Measurements from ENCODE around the gene BAHD1.

Gene BAHD1

DNA sequence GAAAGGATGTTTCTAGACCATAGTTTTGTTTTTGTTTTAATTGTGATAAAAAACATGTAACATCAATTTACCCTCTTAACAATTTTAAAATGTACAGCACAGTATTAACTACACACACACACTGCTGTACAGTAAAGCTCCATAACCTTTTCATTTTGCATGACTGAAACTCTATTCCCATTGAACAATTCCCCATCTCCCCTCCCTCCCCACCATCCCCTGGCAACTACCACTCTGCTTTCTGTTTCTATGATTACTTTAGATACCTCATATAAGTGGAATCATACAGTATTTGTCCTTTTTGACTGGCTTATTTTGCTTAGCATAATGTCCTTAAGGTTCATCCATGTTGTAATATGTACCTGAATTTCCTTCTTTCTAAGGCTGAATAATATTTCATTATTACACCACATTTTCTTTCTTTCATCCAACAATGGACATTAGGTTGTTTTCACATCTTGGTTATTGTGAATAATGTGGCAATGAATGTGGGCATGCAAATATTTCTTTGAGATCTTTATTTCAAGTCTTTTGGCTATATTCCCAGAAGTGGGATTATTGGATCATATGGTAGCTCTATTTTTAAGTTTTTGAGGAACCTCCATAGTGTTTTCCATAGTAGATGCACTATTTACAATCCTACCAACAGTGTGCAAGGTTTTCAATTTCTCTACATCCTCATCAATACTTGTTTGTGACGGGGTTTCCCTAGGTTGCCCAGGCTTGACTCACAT lies 40.8 kb downstream of the BAHD1 start:
- TF ChIP-seq JUND (IDR thresholded peaks at IDR 0.05; ENCODE audit: low read depth), result no peak
- DNase-seq (ENCODE audit: low read depth in 1 of 2, low spot score in 1 of 2), result no peak
- in situ Hi-C loops (cut with HindIII; ENCODE audit: low pct_unique_long_range_greater_than_20kb, low sequenced_read_pairs), result no loop called here

DNA sequence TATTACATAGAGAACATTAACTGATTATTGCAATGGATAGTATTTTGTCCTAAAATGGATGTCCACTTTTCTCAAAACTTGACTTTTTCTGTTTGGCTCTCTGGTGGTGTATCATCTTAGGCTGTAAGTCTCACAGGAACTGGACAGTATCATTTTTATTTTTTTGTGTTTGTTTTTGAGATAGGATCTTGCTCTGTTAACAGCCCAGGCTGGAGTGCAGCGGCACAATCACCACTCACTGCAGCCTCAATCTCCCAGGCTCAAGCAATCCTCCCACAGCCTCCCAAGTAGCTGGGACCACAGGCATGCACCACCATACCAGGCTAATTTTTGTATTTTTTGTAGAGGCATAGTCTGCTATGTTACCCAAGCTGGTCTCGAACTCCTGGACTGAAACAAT lies 43.2 kb downstream of the BAHD1 start:
- DNase-seq (ENCODE audit: low read depth in 1 of 2, low spot score in 1 of 2), result no peak
- no peak for TF ChIP-seq JUND (IDR thresholded peaks at IDR 0.05; ENCODE audit: low read depth)
- in situ Hi-C loops (cut with HindIII; ENCODE audit: low pct_unique_long_range_greater_than_20kb, low sequenced_read_pairs), result no loop called here

DNA sequence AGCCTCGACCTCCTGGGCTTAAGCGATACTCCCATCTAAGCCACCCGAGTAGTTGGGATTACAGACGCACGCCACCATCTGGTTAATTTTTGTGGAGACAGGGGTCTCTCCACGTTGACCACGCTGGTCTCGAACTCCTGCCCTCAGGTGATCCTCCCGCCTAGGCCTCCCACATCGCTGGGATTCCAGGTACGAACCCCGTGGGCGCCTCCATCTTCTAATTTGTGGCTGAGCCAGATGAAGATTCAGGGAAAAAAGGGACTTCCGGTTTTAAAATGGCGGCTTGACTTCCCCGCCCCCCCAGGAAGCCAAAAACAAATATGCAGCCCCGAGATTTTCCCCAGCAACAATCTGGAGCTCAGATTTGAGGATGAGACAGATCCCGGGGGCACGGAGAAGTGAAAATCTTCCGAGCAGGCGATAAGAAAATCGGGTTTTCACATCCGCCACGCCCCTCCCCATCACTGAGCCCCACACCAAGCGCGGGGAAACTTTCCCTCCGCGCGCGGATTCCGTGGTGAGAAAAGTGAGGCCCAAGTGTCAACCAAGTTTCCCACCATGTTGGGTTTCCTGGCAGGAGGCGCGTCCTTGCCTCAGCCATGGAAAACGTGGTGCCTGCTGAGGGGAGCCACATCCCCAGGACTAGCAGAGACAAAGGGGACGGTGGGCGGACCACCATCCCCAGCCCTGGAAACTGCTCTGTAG lies 45.5 kb downstream of the BAHD1 start:
- TF ChIP-seq JUND (IDR thresholded peaks at IDR 0.05; ENCODE audit: low read depth), result no peak
- DNase-seq (ENCODE audit: low read depth in 1 of 2, low spot score in 1 of 2), result no peak
- in situ Hi-C loops (cut with HindIII; ENCODE audit: low pct_unique_long_range_greater_than_20kb, low sequenced_read_pairs), result no loop called here

DNA sequence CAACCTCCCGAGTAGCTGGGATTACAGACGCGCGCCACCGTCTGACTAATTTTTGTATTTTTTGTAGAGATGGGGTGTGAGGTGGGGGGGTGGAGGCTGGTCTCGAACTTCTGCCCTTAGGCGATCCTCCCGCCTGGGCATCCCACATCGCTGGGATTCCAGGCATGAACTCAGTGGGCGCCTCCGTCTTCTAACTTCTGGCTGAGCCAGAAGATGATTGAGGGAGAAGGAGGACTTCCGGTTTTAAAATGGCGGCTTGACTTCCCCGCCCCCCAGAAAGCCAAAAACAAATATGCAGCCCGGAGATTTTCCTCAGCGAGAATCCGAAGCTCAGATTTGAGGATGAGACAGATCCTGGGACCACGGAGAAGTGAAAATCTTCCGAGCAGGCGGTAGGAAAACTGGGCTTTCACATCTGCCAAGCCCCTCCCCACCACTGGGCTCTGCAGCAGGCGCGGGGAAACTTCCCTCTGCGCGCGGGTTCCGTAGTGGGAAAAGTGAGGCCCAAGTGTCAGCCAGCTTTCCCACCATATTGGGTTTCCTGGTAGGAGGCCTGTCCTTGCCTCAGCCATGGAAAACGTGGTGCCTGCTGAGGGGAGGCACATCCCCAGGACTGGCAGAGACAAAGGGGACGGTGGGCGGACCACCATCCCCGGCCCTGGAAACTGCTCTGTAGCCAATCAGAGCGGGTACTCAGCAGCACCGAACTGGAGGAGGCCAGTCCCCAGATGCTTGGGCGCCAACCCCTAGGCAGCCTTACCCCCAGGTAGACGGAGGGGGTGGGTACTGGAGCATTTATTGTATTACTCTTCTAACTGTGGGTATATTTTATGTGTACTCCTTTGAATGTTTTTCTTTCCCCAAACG lies 47.3 kb downstream of the BAHD1 start:
- in situ Hi-C loops (cut with HindIII; ENCODE audit: low pct_unique_long_range_greater_than_20kb, low sequenced_read_pairs), result no loop called here
- no peak for DNase-seq (ENCODE audit: low read depth in 1 of 2, low spot score in 1 of 2)

DNA sequence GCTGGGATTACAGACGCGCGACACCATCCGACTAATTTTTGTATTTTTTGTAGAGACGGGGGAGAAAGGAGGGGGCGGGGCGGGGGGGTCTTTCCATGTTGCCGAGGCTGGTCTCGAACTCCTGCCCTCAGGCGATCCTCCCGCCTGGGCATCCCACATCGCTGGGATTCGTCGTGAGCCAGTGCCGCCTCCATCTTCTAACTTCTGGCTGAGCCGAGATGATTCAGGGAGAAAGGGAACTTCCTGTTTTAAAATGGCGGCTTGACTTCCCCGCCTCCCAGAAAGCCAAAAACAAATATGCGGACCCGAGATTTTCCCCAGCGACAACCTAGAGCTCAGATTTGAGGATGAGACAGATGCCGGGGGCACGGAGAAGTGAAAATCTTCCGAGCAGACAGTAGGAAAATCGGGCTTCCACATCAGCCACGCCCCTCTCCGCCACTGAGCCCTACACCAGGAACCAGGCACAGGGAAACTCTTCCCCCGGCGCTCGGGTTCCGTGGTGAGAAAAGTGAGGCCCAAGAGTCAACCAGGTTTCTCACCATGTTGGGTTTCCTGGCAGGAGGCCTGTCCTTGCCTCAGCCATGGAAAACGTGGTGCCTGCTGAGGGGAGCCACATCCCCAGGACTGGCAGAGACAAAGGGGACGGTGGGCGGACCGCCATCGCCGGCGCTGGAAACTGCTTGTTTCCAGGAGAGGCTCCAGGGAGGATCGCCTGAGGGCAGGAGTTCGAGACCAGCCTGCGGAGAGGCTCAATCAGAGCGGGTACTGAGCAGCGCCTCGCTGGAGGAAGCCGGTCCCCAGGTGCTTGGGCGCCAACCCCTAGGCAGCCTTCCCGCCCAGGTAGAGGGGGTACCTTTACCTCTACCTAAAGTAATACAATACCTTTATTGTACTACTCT lies 48.8 kb downstream of the BAHD1 start:
- in situ Hi-C loops (cut with HindIII; ENCODE audit: low pct_unique_long_range_greater_than_20kb, low sequenced_read_pairs), result no loop called here
- TF ChIP-seq JUND (IDR thresholded peaks at IDR 0.05; ENCODE audit: low read depth), result no peak
- DNase-seq (ENCODE audit: low read depth in 1 of 2, low spot score in 1 of 2), result no peak

More for the DNA sequence above, 47.3 kb downstream of the BAHD1 start:
- no peak for TF ChIP-seq JUND (IDR thresholded peaks at IDR 0.05; ENCODE audit: low read depth)

DNA sequence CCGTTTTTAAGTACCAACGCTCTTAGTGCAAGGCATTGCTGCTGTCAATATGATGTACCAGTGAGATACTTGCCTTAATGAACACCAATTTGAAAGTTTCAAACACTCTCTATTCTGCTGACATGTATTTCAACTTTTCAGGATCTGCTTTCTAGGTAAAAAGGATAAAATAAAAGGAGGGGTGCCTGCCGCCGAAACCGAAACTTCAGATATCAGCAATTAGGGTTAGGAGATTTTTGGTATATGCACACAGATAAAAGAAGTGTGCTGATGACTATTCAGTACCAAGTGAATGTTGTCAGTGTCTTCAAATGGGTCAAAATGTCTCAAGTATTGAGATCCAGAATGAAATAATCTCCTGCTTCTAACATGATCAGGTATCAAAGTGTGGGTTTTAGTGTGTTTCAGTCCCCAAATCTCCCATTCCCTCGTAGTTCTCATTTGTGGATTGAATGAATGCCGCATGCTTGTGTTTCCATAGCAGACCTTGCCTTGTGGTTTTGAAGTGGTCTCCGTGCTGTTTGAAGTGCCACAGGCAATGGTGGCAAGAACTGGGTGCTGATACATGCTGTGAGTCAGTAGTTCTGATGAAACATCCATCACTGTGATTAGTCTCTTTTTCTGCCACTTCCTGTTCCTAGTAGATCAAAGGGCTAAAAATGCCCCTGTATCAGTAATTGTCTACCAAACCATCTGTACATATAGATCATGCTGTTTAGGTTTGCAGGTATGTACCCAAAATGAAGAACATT lies 52.5 kb downstream of the BAHD1 start:
- in situ Hi-C loops (cut with HindIII; ENCODE audit: low pct_unique_long_range_greater_than_20kb, low sequenced_read_pairs), result no loop called here
- TF ChIP-seq JUND (IDR thresholded peaks at IDR 0.05; ENCODE audit: low read depth), result no peak
- DNase-seq (ENCODE audit: low read depth in 1 of 2, low spot score in 1 of 2), result no peak

DNA sequence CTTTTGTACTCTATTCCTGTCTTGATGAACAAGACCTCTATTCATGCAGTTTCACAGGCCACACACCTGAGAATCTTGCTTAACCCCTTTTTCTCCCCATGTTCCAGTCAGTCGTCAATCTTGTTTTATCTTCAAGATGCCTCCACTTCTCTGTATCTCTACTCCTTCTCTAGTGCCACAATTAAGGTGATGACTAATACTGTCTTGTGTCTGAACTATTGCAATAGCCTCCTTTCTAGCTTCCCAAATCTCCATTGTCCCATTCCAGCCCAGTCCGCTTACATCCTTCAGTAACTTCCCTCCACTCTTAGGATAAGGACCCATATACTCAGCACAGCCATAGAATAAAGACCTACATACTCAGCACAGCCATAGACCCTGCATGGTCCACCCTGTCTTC lies 54.8 kb downstream of the BAHD1 start:
- TF ChIP-seq JUND (IDR thresholded peaks at IDR 0.05; ENCODE audit: low read depth), result no peak
- in situ Hi-C loops (cut with HindIII; ENCODE audit: low pct_unique_long_range_greater_than_20kb, low sequenced_read_pairs), result no loop called here
- DNase-seq (ENCODE audit: low read depth in 1 of 2, low spot score in 1 of 2), result no peak

DNA sequence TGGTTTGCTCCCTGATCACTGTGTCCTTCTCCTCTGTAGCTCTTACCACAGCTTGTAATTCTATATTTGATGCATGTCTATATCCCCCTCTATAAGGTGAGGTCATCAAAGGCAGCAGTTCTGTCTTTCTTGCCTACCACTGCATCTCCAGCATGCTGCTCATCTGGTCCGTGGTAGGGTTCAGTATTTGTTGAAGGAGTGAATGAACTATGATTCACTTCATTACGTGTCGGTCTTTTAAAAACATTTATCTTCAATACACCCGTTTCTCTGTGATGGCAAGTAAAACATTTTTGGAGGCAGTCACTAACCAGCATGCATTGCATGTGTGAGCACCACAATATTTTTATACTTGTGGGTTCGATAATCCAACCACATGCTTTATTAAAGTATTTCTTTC lies 57.7 kb downstream of the BAHD1 start:
- DNase-seq (ENCODE audit: low read depth in 1 of 2, low spot score in 1 of 2), result no peak
- no peak for TF ChIP-seq JUND (IDR thresholded peaks at IDR 0.05; ENCODE audit: low read depth)
- in situ Hi-C loops (cut with HindIII; ENCODE audit: low pct_unique_long_range_greater_than_20kb, low sequenced_read_pairs), result no loop called here

DNA sequence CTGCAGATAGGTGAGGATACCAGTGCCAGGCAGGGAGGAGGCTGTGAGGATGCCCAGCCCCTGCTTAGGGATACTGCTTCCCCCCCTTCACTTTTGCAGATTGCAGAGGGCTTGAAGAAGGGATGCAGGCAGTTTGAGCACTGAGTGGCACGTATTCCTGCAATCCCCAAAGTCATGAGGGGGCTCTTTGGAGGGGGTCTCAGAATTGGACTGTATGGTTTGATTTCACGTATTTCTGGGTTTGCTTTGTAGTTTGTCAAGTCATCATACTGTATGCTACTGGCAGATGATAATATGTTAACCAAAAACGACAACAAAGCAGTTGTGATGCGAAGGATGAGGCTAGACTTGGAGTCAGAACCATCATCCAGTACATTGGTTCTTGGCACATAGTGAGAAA lies 58.1 kb downstream of the BAHD1 start:
- in situ Hi-C loops (cut with HindIII; ENCODE audit: low pct_unique_long_range_greater_than_20kb, low sequenced_read_pairs), result no loop called here
- no peak for DNase-seq (ENCODE audit: low read depth in 1 of 2, low spot score in 1 of 2)
- TF ChIP-seq JUND (IDR thresholded peaks at IDR 0.05; ENCODE audit: low read depth), result no peak

DNA sequence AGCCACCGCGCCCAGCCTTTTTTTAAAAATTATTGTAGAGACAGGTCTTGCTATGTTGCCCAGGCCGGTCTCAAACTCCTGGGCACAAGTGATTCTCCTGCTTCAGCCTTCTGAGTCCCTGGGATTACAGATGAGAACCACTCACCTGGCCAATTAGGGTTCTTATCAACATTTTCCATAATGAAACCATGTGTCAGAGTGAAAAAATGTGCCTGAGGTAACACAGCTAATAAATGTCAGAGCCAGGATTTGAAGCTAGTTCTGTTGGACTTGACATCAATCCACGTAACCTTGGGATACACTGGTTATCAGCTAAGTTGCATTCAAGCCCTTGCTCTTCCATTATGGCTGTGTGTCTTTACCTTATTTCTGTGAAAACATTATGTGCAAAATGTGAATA lies 59.2 kb downstream of the BAHD1 start:
- DNase-seq (ENCODE audit: low read depth in 1 of 2, low spot score in 1 of 2), result no peak
- in situ Hi-C loops (cut with HindIII; ENCODE audit: low pct_unique_long_range_greater_than_20kb, low sequenced_read_pairs), result no loop called here
- no peak for TF ChIP-seq JUND (IDR thresholded peaks at IDR 0.05; ENCODE audit: low read depth)

DNA sequence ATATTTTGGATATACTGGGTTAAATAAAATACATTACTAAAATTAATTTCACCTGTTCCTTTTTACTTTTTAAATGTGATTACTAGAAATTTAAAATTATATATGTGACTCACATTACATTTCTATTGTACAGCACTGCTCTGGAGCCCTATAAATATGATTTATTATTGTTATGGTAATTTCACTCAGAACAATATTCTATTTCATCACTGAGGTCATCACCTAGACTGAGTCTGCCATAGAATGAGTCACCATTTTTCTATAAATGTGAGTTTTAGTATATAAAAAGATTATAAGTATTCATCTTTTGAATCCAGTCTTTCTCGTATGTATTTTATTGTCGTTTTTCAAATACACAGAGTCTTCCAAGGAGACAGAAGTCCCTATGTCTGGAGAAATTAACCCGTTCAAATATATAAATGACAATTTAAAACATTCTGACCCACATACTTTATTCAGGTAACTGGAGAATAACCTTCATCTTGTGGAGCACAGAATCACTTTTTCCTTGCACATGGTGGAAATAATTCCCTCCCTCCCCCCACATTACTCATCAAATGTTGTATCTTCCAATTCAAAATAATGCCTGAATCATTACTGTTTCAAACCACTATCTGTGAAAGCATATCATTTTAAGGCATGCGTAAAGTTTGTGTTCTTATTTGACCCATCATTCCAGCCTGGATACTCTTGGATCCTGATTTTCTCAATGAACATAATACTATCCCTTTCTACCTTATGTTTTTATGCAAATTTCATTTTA lies 60.0 kb downstream of the BAHD1 start:
- in situ Hi-C loops (cut with HindIII; ENCODE audit: low pct_unique_long_range_greater_than_20kb, low sequenced_read_pairs), result no loop called here
- no peak for DNase-seq (ENCODE audit: low read depth in 1 of 2, low spot score in 1 of 2)
- no peak for TF ChIP-seq JUND (IDR thresholded peaks at IDR 0.05; ENCODE audit: low read depth)

All from T47D (cell line).